T-helper 2 cell (primary cell): Measurements from ENCODE around the gene PRR15L.
"Not testable (repeated sequence)": the region's sequence is repeated elsewhere in the genome, so short reads cannot be mapped to it uniquely, and the experiment has no call there.

ENCODE experiments used
- DNase-seq, 5 experiments: peaks; one replicate each; pipeline versions ENCODE4 v3.0.0 to v3.0.0-alpha.2; 2012 to 2022

Gene PRR15L

DNA sequence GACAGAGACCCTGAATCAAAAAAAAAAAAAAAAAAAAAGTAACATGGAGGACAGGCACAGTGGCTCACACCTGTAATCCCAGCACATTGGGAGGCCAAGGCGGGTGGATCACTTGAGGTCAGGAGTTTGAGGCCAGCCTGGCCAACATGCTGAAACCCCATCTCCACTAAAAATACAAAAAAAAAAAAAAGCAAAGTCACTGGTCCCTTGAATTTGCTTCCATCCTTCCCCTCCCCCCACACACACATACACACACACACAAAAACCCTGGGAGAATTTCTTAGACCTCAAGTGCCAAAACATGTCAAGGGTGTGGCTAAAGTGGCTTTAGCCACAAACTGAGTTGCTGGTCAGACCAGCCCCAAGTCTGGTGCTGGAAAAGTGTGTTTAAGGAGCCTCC is 30.8 kb upstream of the PRR15L start:
- not testable (repeated sequence) for DNase-seq

- DNase-seq: no peak
Measured at GRCh38 chr17:47987240-47987835, 29.7 kb upstream of the PRR15L start.

GRCh38 chr17:47986520-47986919 is 28.8 kb upstream of the PRR15L start:
- DNase-seq: no peak

DNA sequence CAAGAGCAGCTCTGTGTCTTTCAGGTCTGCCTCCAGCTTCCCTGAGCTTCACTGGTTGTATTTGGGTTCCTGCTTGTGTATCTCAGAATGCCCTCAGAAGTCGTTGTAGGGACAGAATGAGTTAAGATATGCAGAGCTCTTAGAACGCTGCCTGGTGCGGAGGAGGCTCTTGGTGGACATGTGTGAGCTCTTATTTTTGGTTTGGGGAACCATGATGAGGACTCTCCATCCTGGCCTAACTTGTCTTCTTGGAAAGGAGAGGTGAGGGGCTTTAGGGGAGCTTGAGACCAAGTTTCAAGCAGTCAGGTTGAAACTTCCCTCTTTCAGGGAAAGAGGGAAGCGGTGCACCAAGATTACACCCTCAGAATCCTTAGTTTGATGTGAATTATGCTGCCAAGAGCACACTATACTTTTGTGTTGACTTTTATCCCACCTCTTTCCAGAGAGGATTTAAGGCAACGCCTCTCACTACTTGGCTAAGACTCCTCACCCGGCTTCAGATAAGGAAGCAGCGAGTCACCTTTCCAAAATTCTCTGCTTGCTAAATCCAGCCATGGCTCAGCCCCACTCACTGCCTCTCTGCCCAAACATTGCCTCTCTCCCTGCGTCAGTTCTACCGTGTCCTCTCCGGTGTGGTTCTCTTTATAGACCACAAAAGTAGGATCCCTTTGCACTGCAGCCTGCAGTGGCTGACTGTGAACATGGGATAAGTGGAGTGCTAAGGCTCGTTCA is 26.0 kb upstream of the PRR15L start:
- no peak for DNase-seq

DNA sequence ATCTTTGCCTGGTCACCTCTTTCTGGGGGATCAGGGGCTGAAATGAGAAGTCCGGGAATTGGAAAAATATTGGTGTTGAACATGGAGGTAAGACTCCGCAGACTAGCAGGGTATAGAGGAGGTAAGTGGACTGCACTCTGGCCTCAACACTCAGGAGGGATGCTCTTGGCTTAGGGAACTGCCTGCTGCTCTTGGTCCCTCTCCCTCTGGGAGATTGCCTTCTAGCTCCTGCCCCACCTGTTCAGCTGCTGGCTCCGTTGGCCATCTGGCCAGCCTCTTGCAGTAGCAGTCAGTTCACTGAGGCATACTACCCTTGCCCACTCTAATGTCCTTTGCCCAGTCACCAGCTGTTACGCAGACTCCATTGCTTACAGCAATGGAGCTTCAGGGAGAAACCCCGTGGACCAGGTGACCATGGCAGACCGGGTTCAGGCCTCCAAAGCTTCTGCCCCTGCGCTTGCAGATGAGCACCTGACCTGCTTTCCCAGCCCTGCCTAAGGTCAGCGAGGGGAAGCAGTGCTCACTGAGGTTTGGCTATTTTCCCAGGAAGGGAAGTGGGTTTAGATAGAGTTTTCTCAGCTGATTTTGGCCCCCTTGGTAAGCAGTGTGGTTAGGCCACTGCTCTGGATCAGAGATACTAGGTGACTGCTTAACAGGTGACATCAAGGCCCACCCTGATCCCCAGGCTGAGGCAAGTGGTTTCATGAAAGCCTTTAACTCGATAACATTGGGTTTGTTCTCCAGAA is 25.1 kb upstream of the PRR15L start:
- no peak for DNase-seq

GRCh38 chr17:47982091-47982617 is 24.5 kb upstream of the PRR15L start:
- no peak for DNase-seq

DNA sequence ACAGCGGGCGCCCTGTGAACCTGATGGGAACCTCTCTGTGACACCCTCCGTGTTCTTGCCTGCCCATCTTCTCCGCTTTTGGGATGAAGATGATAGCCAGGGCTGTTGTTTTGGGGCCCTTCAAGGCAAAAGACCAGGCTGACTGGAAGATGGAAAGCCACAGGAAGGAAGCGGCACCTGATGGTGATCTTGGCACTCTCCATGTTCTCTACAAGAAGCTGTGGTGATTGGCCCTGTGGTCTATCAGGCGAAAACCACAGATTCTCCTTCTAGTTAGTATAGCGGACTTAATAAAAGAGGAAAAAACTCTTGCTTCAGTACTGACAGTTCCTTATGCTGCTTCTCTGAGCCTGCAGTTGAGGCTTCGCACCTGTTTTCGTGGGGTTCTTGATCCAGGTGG is 23.8 kb upstream of the PRR15L start:
- DNase-seq: peak in 1 of 5 experiments; percentile 53

- no peak for DNase-seq
Measured at GRCh38 chr17:47980541-47980940, 22.9 kb upstream of the PRR15L start.

DNA sequence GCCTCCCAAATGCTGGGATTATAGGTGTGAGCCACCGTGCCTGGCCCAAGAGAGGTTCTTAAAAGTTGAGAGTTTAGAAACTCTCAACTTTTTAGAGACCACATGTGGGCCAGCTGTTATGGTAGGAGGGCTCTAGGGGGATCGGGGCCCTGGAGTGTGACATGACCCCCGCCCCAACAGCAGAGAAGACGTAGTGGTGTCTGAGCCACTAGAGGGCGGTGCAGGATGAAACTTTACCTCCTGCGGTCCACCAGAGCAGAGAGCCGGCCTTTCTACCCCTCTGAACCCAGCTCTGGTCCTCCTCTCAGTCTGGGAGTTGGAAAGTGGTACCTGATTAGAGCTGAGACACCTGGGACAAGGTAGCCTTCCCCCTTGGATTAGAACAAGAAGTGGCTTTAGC is 20.6 kb upstream of the PRR15L start:
- DNase-seq: peak in 3 of 5 experiments; percentile 22 to 62 (median 25)

DNA sequence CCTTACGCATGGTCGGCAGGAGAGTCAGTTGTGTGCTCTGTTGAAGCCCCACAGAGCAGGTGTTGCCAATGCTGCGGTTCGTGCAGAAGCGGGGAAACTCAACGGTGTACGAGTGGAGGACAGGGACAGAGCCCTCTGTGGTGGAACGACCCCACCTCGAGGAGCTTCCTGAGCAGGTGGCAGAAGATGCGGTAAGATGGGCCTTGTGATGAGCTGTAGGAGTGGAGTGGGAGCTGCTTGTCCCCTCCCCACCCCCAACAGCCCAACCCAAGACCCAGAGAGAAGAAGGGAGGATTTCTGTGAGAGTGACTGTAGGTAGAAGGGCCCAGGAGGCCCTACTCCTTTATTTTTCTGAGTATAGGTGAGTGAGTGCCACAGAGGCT is 18.1 kb upstream of the PRR15L start:
- no peak for DNase-seq

DNA sequence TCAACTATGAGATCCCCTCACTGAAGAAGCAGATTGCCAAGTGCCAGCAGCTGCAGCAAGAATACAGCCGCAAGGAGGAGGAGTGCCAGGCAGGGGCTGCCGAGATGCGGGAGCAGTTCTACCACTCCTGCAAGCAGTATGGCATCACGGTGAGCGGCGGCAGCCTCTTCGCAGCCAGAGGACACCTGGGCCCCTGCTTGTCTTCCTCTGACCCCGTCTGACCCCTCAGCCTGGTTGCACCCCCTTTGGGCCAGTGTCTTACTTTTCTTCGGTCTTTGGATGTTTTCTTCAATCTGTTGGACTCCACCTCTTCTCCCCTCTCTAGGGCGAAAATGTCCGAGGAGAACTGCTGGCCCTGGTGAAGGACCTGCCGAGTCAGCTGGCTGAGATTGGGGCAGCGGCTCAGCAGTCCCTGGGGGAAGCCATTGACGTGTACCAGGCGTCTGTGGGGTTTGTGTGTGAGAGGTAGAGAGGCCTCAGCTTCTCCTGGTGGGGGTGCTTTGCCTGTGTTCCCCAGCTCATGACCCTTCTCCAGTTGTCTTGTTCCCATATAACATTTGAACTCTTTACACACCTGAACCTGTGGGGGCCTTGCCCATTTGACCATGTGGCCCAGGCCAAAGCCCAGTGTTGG is 17.6 kb upstream of the PRR15L start:
- no peak for DNase-seq

DNA sequence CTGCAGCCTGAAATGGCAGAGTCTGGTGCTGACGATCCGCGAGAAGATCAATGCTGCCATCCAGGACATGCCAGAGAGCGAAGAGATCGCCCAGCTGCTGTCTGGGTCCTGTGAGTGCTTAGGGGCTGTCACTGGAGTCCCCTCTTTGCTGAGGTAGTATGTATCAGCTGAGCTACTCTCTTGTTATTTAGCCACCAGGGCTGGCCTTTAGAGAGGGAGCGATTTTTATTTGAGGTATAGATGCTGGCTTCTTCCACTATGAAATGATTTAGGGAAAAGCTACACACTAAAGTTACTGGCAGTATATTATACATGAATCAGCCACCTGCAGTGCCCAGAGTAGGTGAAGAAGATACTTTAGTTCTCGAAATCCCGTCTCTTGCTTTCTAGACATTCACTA is 15.9 kb upstream of the PRR15L start:
- DNase-seq: no peak

GRCh38 chr17:47970725-47971499 is 13.2 kb upstream of the PRR15L start, which contains the start of gene CDK5RAP3:
TSS of gene CDK5RAP3 (plus strand) at chr17:47971113. CDS start at chr17:47971147, 34 bp downstream.
- DNase-seq: peak; percentile 96 to 99 (median 97)

- no peak for DNase-seq
Measured at GRCh38 chr17:47969930-47970724, 12.4 kb upstream of the PRR15L start.

- no peak for DNase-seq
Measured at GRCh38 chr17:47968836-47969235, 11.2 kb upstream of the PRR15L start.

GRCh38 chr17:47967607-47968252 is 10.0 kb upstream of the PRR15L start:
- DNase-seq: no peak

GRCh38 chr17:47966079-47966519 is 8.4 kb upstream of the PRR15L start:
- no peak for DNase-seq

DNA sequence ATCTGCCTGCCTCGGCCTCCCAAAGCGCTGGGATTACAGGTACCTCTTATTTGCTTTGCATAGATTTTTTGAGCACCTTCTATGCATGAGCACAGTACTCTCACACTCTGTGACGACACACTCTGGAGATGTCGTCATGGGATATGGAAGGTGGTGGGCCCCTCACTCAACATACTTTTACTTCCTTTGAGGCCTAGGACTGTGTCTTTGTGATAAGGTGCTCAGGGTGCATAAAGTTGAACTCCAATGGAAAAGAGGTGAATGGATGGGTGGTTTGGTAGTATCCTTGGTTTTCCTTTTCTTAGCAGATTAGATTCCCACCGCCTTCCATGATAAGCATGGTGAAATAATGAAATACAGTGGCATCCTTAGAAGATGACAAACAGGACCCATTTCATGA is 7.2 kb upstream of the PRR15L start:
- DNase-seq: no peak

- DNase-seq: no peak
Measured at GRCh38 chr17:47962901-47963300, 5.2 kb upstream of the PRR15L start.

DNA sequence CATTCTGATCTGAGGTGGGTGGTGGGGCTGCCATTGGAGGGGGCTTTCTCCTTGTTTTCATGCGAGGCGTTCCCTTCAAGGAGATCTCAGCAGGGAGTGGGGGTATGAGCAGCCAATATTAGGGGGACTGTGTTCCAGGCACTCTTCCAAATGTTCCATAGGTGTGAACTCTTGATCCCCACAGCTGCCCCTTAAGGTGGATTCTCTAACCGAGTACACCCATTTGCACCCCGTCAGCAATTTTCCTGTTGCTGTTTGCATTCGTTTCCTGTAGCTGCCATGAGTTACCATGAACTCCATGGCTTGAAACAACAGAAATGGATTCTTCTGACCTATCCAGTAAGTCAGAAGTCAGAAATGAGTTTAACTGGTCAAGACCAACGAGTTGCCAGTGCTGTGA is 3.7 kb upstream of the PRR15L start:
- no peak for DNase-seq
